ENCODE results near the gene MGMT.

MGMT gene

GRCh38 chr10:129689671-129690071 is 222.6 kb downstream of the MGMT start:
- no peak for DNase-seq (ENCODE audit: low read depth)

DNA sequence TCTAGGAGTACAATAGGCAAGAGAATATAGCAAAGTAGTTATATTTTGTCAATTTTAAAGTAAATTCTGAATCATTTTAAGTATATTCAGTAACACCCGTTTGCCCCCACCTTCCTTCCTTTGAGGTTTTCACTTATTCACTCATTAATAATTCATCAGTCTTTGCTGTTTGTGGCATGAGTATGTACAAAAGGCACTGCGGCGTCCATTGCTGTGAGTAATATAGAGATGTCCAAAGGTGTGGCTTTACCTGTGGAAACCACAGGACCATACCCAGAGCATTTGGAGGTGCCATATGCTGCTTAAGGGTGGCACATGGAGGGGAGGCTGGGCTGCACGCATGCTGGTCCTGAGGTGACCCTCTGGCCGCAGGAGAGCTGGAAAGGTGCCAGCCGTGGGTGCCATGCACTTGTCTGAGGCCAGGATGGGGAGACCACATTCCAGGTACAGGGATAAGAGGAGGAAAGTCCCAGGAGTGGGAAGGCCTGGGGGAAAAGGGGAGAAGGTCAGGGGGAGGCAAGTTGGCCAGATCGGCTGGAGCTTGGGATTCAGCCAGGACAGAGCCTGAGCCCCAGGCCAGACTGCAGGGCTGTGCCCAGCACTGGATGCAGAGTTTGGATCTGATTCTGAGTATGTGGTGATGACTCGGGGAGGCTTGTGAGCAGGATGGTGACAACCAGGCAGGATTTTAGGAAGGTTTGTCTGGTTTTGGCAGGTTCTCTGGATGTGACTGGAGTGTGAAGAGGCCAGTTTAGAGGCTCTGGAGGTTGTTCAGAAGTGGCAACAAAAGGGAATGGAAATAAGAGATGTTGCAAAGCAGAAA is 223.4 kb downstream of the MGMT start:
- no peak for DNase-seq (ENCODE audit: low read depth)

DNA sequence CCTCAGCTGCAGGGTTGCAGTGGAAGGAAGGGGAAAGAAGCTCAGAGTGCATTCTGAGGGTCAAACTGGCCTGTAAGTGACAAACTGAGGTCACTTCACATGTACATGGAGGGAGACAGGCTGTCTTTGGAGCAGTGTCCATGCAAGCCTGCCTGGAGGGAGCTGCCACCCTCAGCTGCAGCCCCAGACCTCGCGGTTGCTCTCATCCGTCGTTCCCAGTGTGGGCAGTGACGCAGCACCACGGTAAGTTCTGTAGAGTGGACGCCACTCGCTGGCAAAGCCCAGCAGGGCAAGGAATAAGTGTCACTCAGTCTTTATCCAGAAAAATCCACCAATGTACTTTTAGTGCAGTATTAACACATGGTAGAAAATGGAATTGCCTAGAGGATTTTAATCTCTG is 225.7 kb downstream of the MGMT start:
- DNase-seq (ENCODE audit: low read depth) = no peak

DNA sequence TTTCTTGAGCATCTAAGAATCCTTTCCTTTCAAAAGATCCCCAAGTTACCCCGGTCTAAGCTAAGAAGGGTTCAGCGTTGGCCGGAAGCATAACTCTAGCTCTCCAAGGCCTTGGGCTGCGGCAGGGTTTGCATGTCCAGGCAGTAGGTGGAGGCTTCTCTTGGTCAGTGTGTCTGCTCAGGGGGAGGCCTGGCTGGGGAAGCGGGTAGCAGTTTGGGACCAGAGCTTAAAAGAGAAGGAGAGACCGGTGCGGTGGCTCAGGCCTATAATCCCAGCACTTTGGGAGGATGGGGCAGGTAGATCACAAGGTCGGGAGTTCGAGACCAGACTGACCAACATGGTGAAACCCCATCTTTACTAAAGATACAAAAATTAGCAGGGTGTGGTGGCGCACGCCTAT is 226.3 kb downstream of the MGMT start:
- no peak for DNase-seq (ENCODE audit: low read depth)

DNA sequence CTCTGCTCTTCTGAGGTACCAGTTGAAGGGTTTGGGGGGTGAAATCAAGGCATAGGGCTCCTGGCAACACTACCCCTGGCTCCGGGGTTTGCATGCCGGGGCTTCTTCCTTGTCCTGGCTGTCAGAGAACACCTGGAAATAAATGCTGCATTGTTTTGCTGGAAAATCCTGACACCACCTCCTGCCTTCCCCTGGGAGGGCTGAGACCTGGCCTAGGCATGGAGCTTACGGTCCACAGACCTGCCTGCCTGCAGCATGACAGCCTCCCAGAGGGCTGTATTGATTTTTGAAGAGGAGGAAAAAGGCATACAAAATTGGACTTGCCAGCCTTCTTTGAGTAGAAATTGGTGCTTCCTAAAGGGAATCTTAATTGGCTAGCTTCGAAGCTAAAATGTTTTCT is 227.1 kb downstream of the MGMT start:
- DNase-seq (ENCODE audit: low read depth) = no peak

- no peak for DNase-seq (ENCODE audit: low read depth)
Observed at GRCh38 chr10:129694691-129695243, 227.7 kb downstream of the MGMT start.

GRCh38 chr10:129695671-129696070 is 228.6 kb downstream of the MGMT start:
- no peak for DNase-seq (ENCODE audit: low read depth)

DNA sequence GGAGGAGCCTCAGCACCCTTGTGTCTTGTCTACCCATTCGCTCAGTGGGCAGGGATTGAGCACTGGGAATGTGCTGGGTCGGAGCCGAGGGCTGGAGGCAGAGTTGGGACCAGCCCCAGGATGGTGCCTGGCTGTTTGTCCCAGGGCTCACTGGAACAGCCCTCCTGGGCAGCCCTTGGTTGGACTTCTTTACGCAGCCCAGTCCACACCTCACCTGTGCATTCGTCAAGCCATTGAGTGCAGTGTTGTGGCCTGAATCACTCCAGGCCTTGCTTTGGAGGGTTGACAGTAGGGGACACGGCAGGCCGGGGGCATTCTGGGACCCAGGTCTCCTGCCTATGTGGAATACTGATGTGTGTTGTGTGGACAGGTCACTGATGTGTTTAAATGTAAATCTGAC is 229.6 kb downstream of the MGMT start:
- DNase-seq (ENCODE audit: low read depth) = no peak

GRCh38 chr10:129697463-129698247 is 230.6 kb downstream of the MGMT start:
- DNase-seq (ENCODE audit: low read depth) = no peak

GRCh38 chr10:129699722-129700340 is 232.8 kb downstream of the MGMT start:
- no peak for DNase-seq (ENCODE audit: low read depth)

DNA sequence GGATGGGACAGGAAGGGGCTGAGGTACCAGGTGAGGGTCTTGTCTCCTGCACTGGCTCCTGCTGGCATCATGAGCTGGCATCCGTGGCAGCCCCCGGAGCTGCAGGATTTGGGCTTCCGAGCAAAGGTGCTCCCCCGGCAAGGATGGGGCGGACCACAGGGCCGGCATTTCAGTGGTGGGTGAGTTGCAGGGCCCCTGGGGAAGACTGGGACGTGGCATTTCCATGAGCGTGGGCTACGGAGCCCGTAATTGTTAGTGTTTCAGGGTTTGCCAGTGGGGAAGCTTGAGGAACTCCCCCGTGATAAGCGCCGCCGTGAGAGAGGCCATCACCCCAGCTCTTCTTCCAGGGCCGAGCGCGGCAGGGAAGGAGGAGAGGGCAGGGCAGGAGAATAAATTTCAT is 235.6 kb downstream of the MGMT start:
- no peak for DNase-seq (ENCODE audit: low read depth)

GRCh38 chr10:129703287-129704137 is 236.5 kb downstream of the MGMT start:
- no peak for DNase-seq (ENCODE audit: low read depth)

- DNase-seq (ENCODE audit: low read depth) = no peak
Observed at GRCh38 chr10:129704225-129704624, 237.2 kb downstream of the MGMT start.

- peak; percentile 70 for DNase-seq (ENCODE audit: low read depth)
Observed at GRCh38 chr10:129704786-129705525, 237.9 kb downstream of the MGMT start.

DNA sequence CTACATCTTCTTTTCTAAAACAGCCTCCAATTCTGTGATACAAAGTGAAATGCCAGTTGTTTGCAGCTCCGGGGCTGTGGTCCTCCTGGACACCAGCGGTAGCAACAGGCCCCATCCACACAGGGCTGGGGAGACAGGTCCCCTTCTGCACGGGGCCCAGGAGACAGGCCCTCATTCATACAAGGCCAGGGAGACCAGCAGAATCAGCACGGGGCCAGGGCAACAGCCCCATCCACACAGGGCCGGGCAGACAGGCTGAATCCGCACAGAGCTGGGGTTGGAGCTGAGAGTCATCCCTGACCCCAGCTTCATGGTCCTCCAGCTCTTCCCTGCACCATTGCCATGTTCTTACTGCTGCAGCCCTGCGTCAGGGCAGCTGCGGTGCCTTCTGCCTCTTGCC is 238.6 kb downstream of the MGMT start:
- DNase-seq (ENCODE audit: low read depth) = no peak

DNA sequence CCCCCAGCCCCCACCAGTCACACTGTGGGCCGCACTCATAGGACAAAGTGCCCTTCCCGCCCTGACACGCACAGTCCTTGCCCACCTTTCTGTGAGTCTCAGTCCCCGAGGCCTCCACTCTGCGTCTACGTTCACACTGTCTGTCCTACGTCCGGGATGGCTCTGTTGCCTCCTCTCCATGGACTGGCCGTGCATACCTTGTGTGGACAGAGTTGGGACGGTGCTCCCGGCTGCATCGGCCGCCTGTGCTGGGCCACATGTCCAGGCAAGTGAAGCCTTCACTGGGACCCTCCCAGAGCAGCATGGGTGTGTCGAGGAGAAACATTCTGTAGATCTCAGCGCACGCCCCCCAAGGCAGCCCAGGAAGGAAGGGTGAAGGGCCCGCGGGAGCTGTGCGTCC is 239.0 kb downstream of the MGMT start:
- no peak for DNase-seq (ENCODE audit: low read depth)

DNA sequence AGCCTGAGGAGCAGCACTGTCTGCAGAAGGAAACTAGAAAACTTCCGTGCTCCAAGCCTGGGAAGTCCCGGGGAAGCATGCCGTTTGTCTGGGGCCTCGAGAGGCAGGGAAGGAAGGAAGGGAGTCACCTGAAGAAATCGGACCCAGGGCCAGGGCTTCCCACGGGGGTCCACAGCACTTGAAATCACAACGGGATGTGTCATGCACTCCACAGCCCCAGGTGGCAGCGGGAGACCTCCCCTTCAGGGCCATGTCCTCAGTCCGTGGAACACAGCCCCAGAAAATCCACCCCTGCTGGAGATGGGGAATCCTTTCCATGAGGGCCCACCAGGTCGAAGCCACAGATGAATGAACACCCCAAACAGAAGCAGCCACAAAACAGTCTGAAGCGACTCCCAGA is 239.5 kb downstream of the MGMT start:
- DNase-seq (ENCODE audit: low read depth) = no peak

- DNase-seq (ENCODE audit: low read depth) = no peak
Observed at GRCh38 chr10:129707406-129708388, 240.7 kb downstream of the MGMT start.

DNA sequence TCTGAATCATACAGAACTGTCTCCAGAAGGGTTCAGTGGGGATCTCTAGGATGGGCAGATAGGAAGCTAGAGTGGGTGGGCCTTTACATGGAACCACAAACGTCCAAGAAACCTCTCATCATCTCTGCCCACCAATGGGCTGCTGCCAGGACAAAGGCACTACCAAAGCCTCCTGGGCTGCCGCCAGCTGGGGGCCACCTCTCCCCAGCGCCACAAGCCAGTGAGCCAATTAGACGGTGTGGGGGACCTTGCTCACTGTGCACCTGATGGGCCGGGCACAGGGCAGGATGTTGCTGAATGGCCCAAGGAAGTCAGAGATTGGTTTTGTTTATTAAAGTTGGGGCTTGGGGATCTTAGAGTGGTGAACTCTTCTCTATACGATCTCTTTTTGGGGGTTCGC is 242.1 kb downstream of the MGMT start:
- DNase-seq (ENCODE audit: low read depth) = no peak

Measured in EH (cell line).